Hepatocyte (in vitro differentiated cells): ENCODE data around the gene DDIT4L.

Experiments used
- EZH2 ChIP-seq: fragments of 200-600 bp; sonication (generic); IDR thresholded peaks from 2 replicates; pipeline ENCODE4 v1.6.1; 2016; ENCODE audit warnings: antibody characterized with exemption, mild to moderate bottlenecking, borderline replicate concordance
- EZH2phosphoT487 ChIP-seq: fragments of 200-600 bp; sonication (generic); IDR thresholded peaks from one replicate; pipeline ENCODE4 v1.6.1; 2018; ENCODE audit warnings: antibody characterized with exemption, mild to moderate bottlenecking, low read depth, moderate library complexity; ENCODE audit not compliant: unreplicated experiment, severe bottlenecking
- TF ChIP-seq, protein P1 (sequence below): fragments of 200-600 bp; sonication (generic); IDR thresholded peaks from 2 replicates; pipeline ENCODE4 v1.5.1; 2016; ENCODE audit warnings: antibody characterized with exemption, mild to moderate bottlenecking; ENCODE audit not compliant: poor library complexity

DNA sequence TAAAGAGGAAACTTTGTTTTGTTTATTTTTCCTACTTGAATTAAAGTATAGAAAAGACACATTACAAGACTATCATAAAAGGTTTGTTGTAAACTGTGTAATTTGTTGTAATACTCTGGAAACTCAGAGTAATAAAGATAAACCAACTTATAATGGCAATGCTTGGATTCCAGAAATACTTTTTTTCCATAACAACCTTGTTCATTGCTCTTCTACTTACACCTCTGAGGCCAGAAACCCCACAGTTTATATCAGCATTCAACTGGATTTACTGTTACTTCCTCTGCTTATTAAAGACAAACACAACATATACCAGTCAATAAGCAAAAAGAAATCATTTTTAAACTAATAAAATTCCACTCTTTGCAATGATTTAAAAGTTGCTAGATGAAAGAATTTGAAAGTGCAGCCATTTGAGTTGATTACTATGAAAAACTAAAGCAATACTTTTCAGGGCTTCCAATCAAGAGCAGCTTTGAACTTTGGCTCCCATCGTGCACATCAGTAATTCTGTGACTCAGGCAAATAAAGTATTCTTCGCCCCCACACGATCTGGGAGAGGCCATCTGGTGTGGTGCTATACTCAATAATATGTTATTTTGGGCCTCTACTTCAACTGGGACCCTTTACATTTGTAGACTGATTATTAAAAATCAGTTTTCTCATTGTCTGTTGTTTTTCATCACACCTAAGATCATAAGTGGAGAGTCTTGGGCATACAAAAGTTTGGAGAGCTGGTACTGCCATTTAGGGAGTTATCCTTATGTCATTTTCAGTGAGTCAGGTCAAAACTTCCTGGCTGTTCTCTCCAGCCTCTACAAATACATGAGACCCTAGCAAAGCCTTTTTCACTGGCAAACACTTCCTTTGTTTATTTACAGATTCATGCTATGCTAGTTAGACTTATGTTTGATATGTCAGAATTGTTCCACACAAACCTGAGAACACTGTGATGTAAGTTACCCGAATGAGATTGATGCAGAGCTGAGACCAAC lies 20.5 kb downstream of the DDIT4L start:
- TF ChIP-seq, protein P1, sequence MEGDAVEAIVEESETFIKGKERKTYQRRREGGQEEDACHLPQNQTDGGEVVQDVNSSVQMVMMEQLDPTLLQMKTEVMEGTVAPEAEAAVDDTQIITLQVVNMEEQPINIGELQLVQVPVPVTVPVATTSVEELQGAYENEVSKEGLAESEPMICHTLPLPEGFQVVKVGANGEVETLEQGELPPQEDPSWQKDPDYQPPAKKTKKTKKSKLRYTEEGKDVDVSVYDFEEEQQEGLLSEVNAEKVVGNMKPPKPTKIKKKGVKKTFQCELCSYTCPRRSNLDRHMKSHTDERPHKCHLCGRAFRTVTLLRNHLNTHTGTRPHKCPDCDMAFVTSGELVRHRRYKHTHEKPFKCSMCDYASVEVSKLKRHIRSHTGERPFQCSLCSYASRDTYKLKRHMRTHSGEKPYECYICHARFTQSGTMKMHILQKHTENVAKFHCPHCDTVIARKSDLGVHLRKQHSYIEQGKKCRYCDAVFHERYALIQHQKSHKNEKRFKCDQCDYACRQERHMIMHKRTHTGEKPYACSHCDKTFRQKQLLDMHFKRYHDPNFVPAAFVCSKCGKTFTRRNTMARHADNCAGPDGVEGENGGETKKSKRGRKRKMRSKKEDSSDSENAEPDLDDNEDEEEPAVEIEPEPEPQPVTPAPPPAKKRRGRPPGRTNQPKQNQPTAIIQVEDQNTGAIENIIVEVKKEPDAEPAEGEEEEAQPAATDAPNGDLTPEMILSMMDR, result no peak
- TF ChIP-seq EZH2phosphoT487, result no peak
- no peak for TF ChIP-seq EZH2
